ENCODE results near the gene KATNB1.
A peak's percentile ranks its signal among the peaks of the same experiment; 100 is the strongest.
"Not testable (repeated sequence)": the region's sequence is repeated elsewhere in the genome, so short reads cannot be mapped to it uniquely, and the experiment has no call there.

The KATNB1 gene

GRCh38 chr16:57795431-57795878 lies 59.9 kb downstream of the KATNB1 start:
- Mint-ChIP-seq H3K36me3 (no peaks in the 10 kb centered on the region), H3K4me1 (peaks cover 17% of the 10 kb centered on the region), H3K9me3 (no peaks in the 10 kb centered on the region), H3K27me3 (peaks cover 58% of the 10 kb centered on the region), H3K4me3 (no peak overlapping the region), H3K27ac (no peak overlapping the region)
- DNase-seq, result peak; percentile 60
- CTCF ChIA-PET, result interaction anchor here (0.6 to 2.5 kb wide), 7 partner anchors 11 to 219 kb away, joined by 3 to 13 read pairs (median 3); no protein-coding TSS in a partner anchor

- H3K27me3 Mint-ChIP-seq, result peaks cover 60% of the 10 kb centered on the region
- not testable (repeated sequence) for DNase-seq, H3K27ac Mint-ChIP-seq, H3K36me3 Mint-ChIP-seq, H3K9me3 Mint-ChIP-seq, H3K4me3 Mint-ChIP-seq
- CTCF ChIA-PET, result interaction anchor here (1.0 to 2.5 kb wide), 4 partner anchors 67 to 219 kb away, joined by 3 to 13 read pairs (median 4); no protein-coding TSS in a partner anchor
- peaks cover 20% of the 10 kb centered on the region for H3K4me1 Mint-ChIP-seq
These were observed 60.4 kb downstream of the KATNB1 start for GRCh38 chr16:57796014-57796413.

- no peak for DNase-seq
- Mint-ChIP-seq H3K36me3 (no peaks in the 10 kb centered on the region), H3K4me3 (no peak overlapping the region), H3K27ac (no peak overlapping the region), H3K27me3 (peaks cover 63% of the 10 kb centered on the region), H3K9me3 (no peaks in the 10 kb centered on the region), H3K4me1 (peaks cover 22% of the 10 kb centered on the region)
- CTCF ChIA-PET, result interaction anchor here (1.0 to 1.5 kb wide), 2 partner anchors 12 to 13 kb away, joined by 3 to 4 read pairs; no protein-coding TSS in a partner anchor
These were observed 61.6 kb downstream of the KATNB1 start for GRCh38 chr16:57797216-57797525.

- no peak for DNase-seq
- H3K4me1 Mint-ChIP-seq, result peaks cover 25% of the 10 kb centered on the region
- CTCF ChIA-PET, result interaction anchor here (1.0 to 1.5 kb wide), 2 partner anchors 11 to 13 kb away, joined by 3 to 4 read pairs; no protein-coding TSS in a partner anchor
- H3K4me3 Mint-ChIP-seq, result no peak overlapping the region
- H3K9me3 Mint-ChIP-seq, result no peaks in the 10 kb centered on the region
- H3K27ac Mint-ChIP-seq, result no peak overlapping the region
- H3K27me3 Mint-ChIP-seq, result peaks cover 65% of the 10 kb centered on the region
- peaks cover 2% of the 10 kb centered on the region for H3K36me3 Mint-ChIP-seq
These were observed 62.1 kb downstream of the KATNB1 start for GRCh38 chr16:57797526-57798266.

GRCh38 chr16:57798267-57798810 lies 62.8 kb downstream of the KATNB1 start:
- CTCF ChIA-PET, result interaction anchor here (1.0 to 1.5 kb wide), 4 partner anchors 11 to 65 kb away, joined by 3 to 5 read pairs (median 4); no protein-coding TSS in a partner anchor
- Mint-ChIP-seq H3K9me3 (no peaks in the 10 kb centered on the region), H3K4me3 (no peak overlapping the region), H3K27ac (no peak overlapping the region), H3K27me3 (peaks cover 70% of the 10 kb centered on the region), H3K36me3 (peaks cover 3% of the 10 kb centered on the region), H3K4me1 (peaks cover 28% of the 10 kb centered on the region)
- no peak for DNase-seq

GRCh38 chr16:57798953-57799599 lies 63.5 kb downstream of the KATNB1 start:
- peaks cover 76% of the 10 kb centered on the region for H3K27me3 Mint-ChIP-seq
- H3K36me3 Mint-ChIP-seq, result peaks cover 3% of the 10 kb centered on the region

GRCh38 chr16:57799600-57800199 lies 64.1 kb downstream of the KATNB1 start:
- Mint-ChIP-seq H3K4me1 (peaks cover 28% of the 10 kb centered on the region), H3K9me3 (no peaks in the 10 kb centered on the region), H3K27me3 (peaks cover 80% of the 10 kb centered on the region), H3K27ac (no peak overlapping the region), H3K36me3 (peaks cover 3% of the 10 kb centered on the region), H3K4me3 (no peak overlapping the region)
- no peak for DNase-seq
- CTCF ChIA-PET, result interaction anchor here (0.8 to 1.3 kb wide), 5 partner anchors 10 to 200 kb away, joined by 3 to 5 read pairs (median 3); no protein-coding TSS in a partner anchor

More at GRCh38 chr16:57798953-57799599, 63.5 kb downstream of the KATNB1 start:
- CTCF ChIA-PET, result interaction anchor here (0.8 to 1.3 kb wide), 4 partner anchors 10 to 64 kb away, joined by 3 to 5 read pairs (median 4); no protein-coding TSS in a partner anchor
- Mint-ChIP-seq H3K4me3 (no peak overlapping the region), H3K27ac (no peak overlapping the region), H3K9me3 (no peaks in the 10 kb centered on the region), H3K4me1 (peaks cover 28% of the 10 kb centered on the region)
- no peak for DNase-seq

- CTCF ChIA-PET, result interaction anchor here (0.8 kb wide), 1 partner anchor 199 kb away, joined by 3 read pairs; no protein-coding TSS in a partner anchor
- peaks cover 28% of the 10 kb centered on the region for H3K4me1 Mint-ChIP-seq
- no peak overlapping the region for H3K4me3 Mint-ChIP-seq
- H3K36me3 Mint-ChIP-seq, result peaks cover 3% of the 10 kb centered on the region
- H3K27me3 Mint-ChIP-seq, result peaks cover 83% of the 10 kb centered on the region
- no peak overlapping the region for H3K27ac Mint-ChIP-seq
- no peak for DNase-seq
- H3K9me3 Mint-ChIP-seq, result no peaks in the 10 kb centered on the region
These were observed 64.9 kb downstream of the KATNB1 start for GRCh38 chr16:57800200-57801097.

- H3K27me3 Mint-ChIP-seq, result peaks cover 89% of the 10 kb centered on the region
- no peaks in the 10 kb centered on the region for H3K9me3 Mint-ChIP-seq
- CTCF ChIA-PET, result no interaction called here
These were observed 65.7 kb downstream of the KATNB1 start for GRCh38 chr16:57801098-57801808.

GRCh38 chr16:57801809-57802340 lies 66.3 kb downstream of the KATNB1 start:
- Mint-ChIP-seq H3K27me3 (peaks cover 94% of the 10 kb centered on the region), H3K36me3 (peaks cover 3% of the 10 kb centered on the region), H3K9me3 (no peaks in the 10 kb centered on the region), H3K27ac (no peak overlapping the region), H3K4me1 (peaks cover 28% of the 10 kb centered on the region), H3K4me3 (no peak overlapping the region)
- no peak for DNase-seq
- CTCF ChIA-PET, result no interaction called here

More at GRCh38 chr16:57801098-57801808, 65.7 kb downstream of the KATNB1 start:
- no peak for DNase-seq
- Mint-ChIP-seq H3K4me3 (no peak overlapping the region), H3K36me3 (peaks cover 3% of the 10 kb centered on the region), H3K4me1 (peaks cover 28% of the 10 kb centered on the region), H3K27ac (no peak overlapping the region)

- DNase-seq, result peak; percentile 77
- CTCF ChIA-PET, result no interaction called here
- H3K27me3 Mint-ChIP-seq, result peaks cover 94% of the 10 kb centered on the region
- peak within 1 kb of the TSS; percentile 75 for H3K4me3 Mint-ChIP-seq
- H3K4me1 Mint-ChIP-seq, result peaks cover 30% of the 10 kb centered on the region
- H3K9me3 Mint-ChIP-seq, result no peaks in the 10 kb centered on the region
- no peak within 1 kb of the TSS for H3K27ac Mint-ChIP-seq
- H3K36me3 Mint-ChIP-seq, result peaks cover 3% of the 10 kb centered on the region
These were observed 67.0 kb downstream of the KATNB1 start, which contains the start of gene KIFC3 for GRCh38 chr16:57802341-57803133. TSS of gene KIFC3 (minus strand) at chr16:57802491. CDS start at chr16:57798243, 4,248 bp downstream.

Data from activated naive CD4-positive, alpha-beta T cell treated with anti-CD3 and anti-CD28 coated beads, Interleukin-2, amount 10 ng/mL, durations not matched to agents 7 days and 5 days (primary cell).